Natural killer cell (primary cell): ENCODE measurements around the gene NAALADL1. TPM values are rescaled to one million over a fixed set of nuclear protein-coding genes. Genes with fewer than 3 reads are reported as not detected.
A peak's percentile ranks its signal among the peaks of the same experiment; 100 is the strongest.

Source experiments
- ATAC-seq, 3 donors: fragments of 150-1000 bp in 2 of 3; fragments of 200-7000 bp in 1 of 3; cut with Tn5 transposase; 1 replicate in 1 of 3; 2 replicates in 2 of 3; pipeline ENCODE4 v1.10.0; 2021; ENCODE audit warnings: mild to moderate bottlenecking in 2 of 3, moderate library complexity in 2 of 3
- DNase-seq, 2 donors: peaks; one replicate each; pipeline versions ENCODE4 v3.0.0 to v3.0.0-alpha.2; 2013 to 2021; ENCODE audit warnings: mixed read lengths in 1 of 2
- H3K27ac ChIP-seq: one replicate; pipeline ENCODE4 v1.5.1; 2013; ENCODE audit warnings: mild to moderate bottlenecking, low read length
- H3K27me3 ChIP-seq: one replicate; pipeline ENCODE4 v1.6.1; 2013; ENCODE audit warnings: low read length; ENCODE audit not compliant: control insufficient read depth, insufficient read depth
- H3K36me3 ChIP-seq: one replicate; pipeline ENCODE4 v1.6.1; 2013; ENCODE audit warnings: low read length; ENCODE audit not compliant: control insufficient read depth, insufficient read depth
- H3K4me1 ChIP-seq: one replicate; pipeline ENCODE4 v1.6.1; 2013; ENCODE audit warnings: low read length; ENCODE audit not compliant: control insufficient read depth, insufficient read depth
- H3K4me3 ChIP-seq: one replicate; pipeline ENCODE4 v1.5.1; 2013; ENCODE audit warnings: low read length
- H3K9me3 ChIP-seq: one replicate; pipeline ENCODE4 v1.6.1; 2013; ENCODE audit warnings: low read length; ENCODE audit not compliant: control insufficient read depth, insufficient read depth
- H3K27ac Mint-ChIP-seq, 2 donors: one replicate each; pipeline ENCODE4 v1.8.0; 2022; ENCODE audit warnings: mild to moderate bottlenecking in 2 of 2, mixed read lengths in 2 of 2, moderate library complexity in 1 of 2
- H3K27me3 Mint-ChIP-seq, 2 donors: one replicate each; pipeline ENCODE4 v1.8.0; 2022; ENCODE audit warnings: low read depth in 2 of 2, mixed read lengths in 2 of 2
- H3K36me3 Mint-ChIP-seq: one replicate; pipeline ENCODE4 v1.8.0; 2022; ENCODE audit warnings: mixed read lengths
- H3K4me1 Mint-ChIP-seq, 2 donors: one replicate each; pipeline ENCODE4 v1.8.0; 2022; ENCODE audit warnings: mixed read lengths in 2 of 2
- H3K4me3 Mint-ChIP-seq: one replicate; pipeline ENCODE4 v1.8.0; 2022; ENCODE audit warnings: mild to moderate bottlenecking, moderate library complexity, mixed read lengths
- H3K9me3 Mint-ChIP-seq, 2 donors: one replicate each; pipeline ENCODE4 v1.8.0; 2022; ENCODE audit warnings: mixed read lengths in 2 of 2
- WGBS: methylation state at CpG from one replicate; pipeline ENCODE4 v1.1.7; 2013; ENCODE audit warnings: missing lambda C conversion rate; ENCODE audit not compliant: insufficient coverage; 5-methylcytosine and 5-hydroxymethylcytosine counted together
- intact Hi-C: fragments of 100-400 bp; cut with micrococcal nuclease; formaldehyde crosslinking; loops from one replicate; pipeline ENCODE4 v1.14.2; 2022
- total RNA-seq, 4 donors: library from RNA; stranded (reverse); fragments of 120-200 nt in 1 of 4; gene quantifications; one replicate each; pipeline versions ENCODE4 v1.2.3 to v1.2.4, GENCODE V29; 2013 to 2022
- TF ChIP-seq, protein P1 (sequence below): fragments of 200-600 bp; IDR thresholded peaks from one replicate; pipeline ENCODE4 v1.8.0; 2022; ENCODE audit warnings: antibody characterized with exemption

Gene NAALADL1
- total RNA-seq, 3 donors from 2014 or later (not counting 1 experiment from before 2014, with no cell fraction given) = 41.6 to 54.1 (median 46.0) TPM

DNA sequence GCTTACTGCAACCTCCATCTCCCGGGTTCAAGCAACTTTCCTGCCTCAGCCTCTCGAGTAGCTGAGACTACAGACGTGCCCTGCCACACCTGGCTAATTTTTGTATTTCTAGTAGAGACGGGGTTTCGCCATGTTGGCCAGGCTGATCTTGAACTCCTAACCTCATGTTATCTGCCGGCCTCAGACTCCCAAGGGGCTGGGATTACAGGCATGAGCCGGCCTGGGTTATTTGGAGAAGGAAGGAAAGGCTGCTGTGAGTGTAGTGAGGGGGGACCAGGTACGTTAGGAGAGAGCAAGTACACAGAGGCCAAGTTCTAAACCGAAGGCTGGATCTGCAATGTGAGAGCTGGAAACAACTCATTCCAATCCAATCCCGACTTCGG lies 62.0 kb downstream of the NAALADL1 start:
- Histone ChIP-seq H3K4me1 (peaks cover 8% of the 10 kb centered on the region), H3K4me3 (peak overlapping the region; percentile 0), H3K9me3 (no peaks in the 10 kb centered on the region), H3K36me3 (no peaks in the 10 kb centered on the region), H3K27ac (no peak overlapping the region), H3K27me3 (no peaks in the 10 kb centered on the region)
- Mint-ChIP-seq H3K9me3 (no peaks in the 10 kb centered on the region), H3K4me3 (no peak overlapping the region), H3K27me3 (no peaks in the 10 kb centered on the region), H3K36me3 (no peaks in the 10 kb centered on the region), H3K27ac (peak overlapping the region in 1 of 2 donors; percentile 53), H3K4me1 (peaks cover 0 to 9% of the 10 kb centered on the region in 2 donors)
- TF ChIP-seq, protein P1, sequence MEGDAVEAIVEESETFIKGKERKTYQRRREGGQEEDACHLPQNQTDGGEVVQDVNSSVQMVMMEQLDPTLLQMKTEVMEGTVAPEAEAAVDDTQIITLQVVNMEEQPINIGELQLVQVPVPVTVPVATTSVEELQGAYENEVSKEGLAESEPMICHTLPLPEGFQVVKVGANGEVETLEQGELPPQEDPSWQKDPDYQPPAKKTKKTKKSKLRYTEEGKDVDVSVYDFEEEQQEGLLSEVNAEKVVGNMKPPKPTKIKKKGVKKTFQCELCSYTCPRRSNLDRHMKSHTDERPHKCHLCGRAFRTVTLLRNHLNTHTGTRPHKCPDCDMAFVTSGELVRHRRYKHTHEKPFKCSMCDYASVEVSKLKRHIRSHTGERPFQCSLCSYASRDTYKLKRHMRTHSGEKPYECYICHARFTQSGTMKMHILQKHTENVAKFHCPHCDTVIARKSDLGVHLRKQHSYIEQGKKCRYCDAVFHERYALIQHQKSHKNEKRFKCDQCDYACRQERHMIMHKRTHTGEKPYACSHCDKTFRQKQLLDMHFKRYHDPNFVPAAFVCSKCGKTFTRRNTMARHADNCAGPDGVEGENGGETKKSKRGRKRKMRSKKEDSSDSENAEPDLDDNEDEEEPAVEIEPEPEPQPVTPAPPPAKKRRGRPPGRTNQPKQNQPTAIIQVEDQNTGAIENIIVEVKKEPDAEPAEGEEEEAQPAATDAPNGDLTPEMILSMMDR = no peak
- ATAC-seq = no peak
- no peak for DNase-seq
- 53% methylated on average over 11 of the region's 11 CpGs for WGBS
- intact Hi-C loops = no loop called here

Other genes starting within 250 kb of the NAALADL1 start
- gene MEN1, start 248.0 kb downstream of the NAALADL1 start, total RNA-seq = 10 to 100 TPM; 29.3 to 42.2 (median 32.2) TPM
- 10 to 100 TPM in 2 of 3 donors, 1 to 10 TPM in 1; 8.2 to 12.7 (median 10.7) TPM for gene CDC42BPG, start 213.9 kb downstream of the NAALADL1 start, total RNA-seq
- 100 to 1,000 TPM; 218 to 246 (median 225) TPM for gene EHD1, start 179.9 kb downstream of the NAALADL1 start, total RNA-seq
- gene ATG2A, start 141.3 kb downstream of the NAALADL1 start, total RNA-seq = 100 to 1,000 TPM; 165 to 321 (median 259) TPM
- gene PPP2R5B, start 133.9 kb downstream of the NAALADL1 start, total RNA-seq = 10 to 100 TPM; 27.8 to 31.5 (median 28.5) TPM
- gene GPHA2, start 122.7 kb downstream of the NAALADL1 start, total RNA-seq = not detected
- not detected for gene MAJIN, start 86.4 kb downstream of the NAALADL1 start, total RNA-seq
- under 1 TPM in 1 of 3 donors, not detected in 2; 0.30 TPM for gene BATF2, start 61.6 kb downstream of the NAALADL1 start, total RNA-seq
- gene ARL2, start 44.4 kb downstream of the NAALADL1 start, total RNA-seq = 10 to 100 TPM; 19.9 to 20.5 (median 20.2) TPM
- 10 to 100 TPM; 16.9 to 28.1 (median 27.1) TPM for gene SNX15, start 31.1 kb downstream of the NAALADL1 start, total RNA-seq
- gene SAC3D1, start 17.3 kb downstream of the NAALADL1 start, total RNA-seq = 1 to 10 TPM; 2.0 to 3.5 (median 2.8) TPM
- gene CDCA5, start 25.5 kb upstream of the NAALADL1 start, total RNA-seq = 1 to 10 TPM; 3.3 to 6.8 (median 3.8) TPM
- 10 to 100 TPM; 49.8 to 60.2 (median 50.8) TPM for gene ZFPL1, start 25.7 kb upstream of the NAALADL1 start, total RNA-seq
- gene VPS51, start 37.7 kb upstream of the NAALADL1 start, total RNA-seq = 100 to 1,000 TPM; 180 to 197 (median 184) TPM
- 10 to 100 TPM; 17.0 to 23.2 (median 18.6) TPM for gene TM7SF2, start 53.3 kb upstream of the NAALADL1 start, total RNA-seq
- gene ZNHIT2, start 59.1 kb upstream of the NAALADL1 start, total RNA-seq = 1 to 10 TPM; 5.6 to 6.8 (median 6.1) TPM
- gene FAU, start 63.6 kb upstream of the NAALADL1 start, total RNA-seq = 100 to 1,000 TPM; 724 to 977 (median 968) TPM
- 10 to 100 TPM; 36.8 to 37.5 (median 36.9) TPM for gene MRPL49, start 63.8 kb upstream of the NAALADL1 start, total RNA-seq
- gene SYVN1, start 76.0 kb upstream of the NAALADL1 start, total RNA-seq = 100 to 1,000 TPM in 1 of 3 donors, 10 to 100 TPM in 2; 72.9 to 109 (median 90.2) TPM
- not detected for gene SPDYC, start 111.7 kb upstream of the NAALADL1 start, total RNA-seq
- 100 to 1,000 TPM; 211 to 256 (median 229) TPM for gene CAPN1, start 123.4 kb upstream of the NAALADL1 start, total RNA-seq
- gene POLA2, start 203.4 kb upstream of the NAALADL1 start, total RNA-seq = 10 to 100 TPM; 21.2 to 24.2 (median 22.7) TPM